Choroid plexus epithelial cell (primary cell): Measurements from ENCODE around the gene MYBPHL.

Source experiments
- DNase-seq: peaks from one replicate; pipeline ENCODE4 v3.0.0-alpha.2; 2010; ENCODE audit warnings: low read depth
- H3K4me3 ChIP-seq: 2 replicates; pipeline ENCODE4 v1.5.1; 2011; ENCODE audit warnings: low read depth, mild to moderate bottlenecking, control low read depth, low read length, moderate library complexity
- TF ChIP-seq, protein P1 (sequence below): conservative IDR thresholded peaks from 2 replicates; pipeline ENCODE4 v1.5.1; 2011; ENCODE audit warnings: low read depth, mild to moderate bottlenecking, control low read depth, inconsistent platforms, low read length, moderate library complexity

MYBPHL gene

DNA sequence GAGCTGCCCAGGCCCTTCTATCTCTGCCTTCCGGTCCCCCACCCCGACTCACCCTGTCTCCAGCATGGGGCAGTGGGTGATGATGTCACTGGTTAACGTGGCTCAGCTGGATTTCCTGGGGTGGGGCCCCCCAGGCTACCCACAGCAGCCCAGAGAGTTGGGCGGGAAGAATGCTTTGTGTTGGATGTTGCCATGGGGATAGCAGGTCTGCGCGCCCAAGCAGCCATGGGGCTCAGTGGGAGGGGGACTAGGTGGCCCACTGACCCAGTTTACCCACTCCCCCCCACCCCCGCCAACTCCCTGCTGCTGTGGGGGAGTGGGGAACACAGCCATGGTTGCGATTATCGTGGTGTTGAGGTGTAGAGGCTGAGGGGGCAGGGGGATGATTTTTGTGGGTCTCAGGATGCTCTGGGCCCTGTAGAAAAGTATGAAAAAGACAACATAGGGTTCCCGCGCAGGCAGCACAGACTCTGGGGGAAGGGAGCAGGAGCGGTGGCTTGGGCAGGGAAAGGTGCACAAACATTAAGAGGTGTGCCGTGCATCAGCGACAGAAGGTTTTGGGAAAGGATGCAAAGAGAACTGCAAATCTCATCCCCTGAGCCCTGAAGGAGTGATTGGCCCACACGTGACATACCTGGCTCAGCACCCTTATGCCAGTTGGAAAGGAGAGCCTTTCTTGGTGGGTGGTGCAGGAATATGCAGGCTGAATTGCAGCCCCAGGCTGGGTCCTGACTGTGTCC lies 49.0 kb downstream of the MYBPHL start:
- DNase-seq, result no peak
- H3K4me3 ChIP-seq, result no peak overlapping the region
- TF ChIP-seq, protein P1, sequence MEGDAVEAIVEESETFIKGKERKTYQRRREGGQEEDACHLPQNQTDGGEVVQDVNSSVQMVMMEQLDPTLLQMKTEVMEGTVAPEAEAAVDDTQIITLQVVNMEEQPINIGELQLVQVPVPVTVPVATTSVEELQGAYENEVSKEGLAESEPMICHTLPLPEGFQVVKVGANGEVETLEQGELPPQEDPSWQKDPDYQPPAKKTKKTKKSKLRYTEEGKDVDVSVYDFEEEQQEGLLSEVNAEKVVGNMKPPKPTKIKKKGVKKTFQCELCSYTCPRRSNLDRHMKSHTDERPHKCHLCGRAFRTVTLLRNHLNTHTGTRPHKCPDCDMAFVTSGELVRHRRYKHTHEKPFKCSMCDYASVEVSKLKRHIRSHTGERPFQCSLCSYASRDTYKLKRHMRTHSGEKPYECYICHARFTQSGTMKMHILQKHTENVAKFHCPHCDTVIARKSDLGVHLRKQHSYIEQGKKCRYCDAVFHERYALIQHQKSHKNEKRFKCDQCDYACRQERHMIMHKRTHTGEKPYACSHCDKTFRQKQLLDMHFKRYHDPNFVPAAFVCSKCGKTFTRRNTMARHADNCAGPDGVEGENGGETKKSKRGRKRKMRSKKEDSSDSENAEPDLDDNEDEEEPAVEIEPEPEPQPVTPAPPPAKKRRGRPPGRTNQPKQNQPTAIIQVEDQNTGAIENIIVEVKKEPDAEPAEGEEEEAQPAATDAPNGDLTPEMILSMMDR, result no peak

DNA sequence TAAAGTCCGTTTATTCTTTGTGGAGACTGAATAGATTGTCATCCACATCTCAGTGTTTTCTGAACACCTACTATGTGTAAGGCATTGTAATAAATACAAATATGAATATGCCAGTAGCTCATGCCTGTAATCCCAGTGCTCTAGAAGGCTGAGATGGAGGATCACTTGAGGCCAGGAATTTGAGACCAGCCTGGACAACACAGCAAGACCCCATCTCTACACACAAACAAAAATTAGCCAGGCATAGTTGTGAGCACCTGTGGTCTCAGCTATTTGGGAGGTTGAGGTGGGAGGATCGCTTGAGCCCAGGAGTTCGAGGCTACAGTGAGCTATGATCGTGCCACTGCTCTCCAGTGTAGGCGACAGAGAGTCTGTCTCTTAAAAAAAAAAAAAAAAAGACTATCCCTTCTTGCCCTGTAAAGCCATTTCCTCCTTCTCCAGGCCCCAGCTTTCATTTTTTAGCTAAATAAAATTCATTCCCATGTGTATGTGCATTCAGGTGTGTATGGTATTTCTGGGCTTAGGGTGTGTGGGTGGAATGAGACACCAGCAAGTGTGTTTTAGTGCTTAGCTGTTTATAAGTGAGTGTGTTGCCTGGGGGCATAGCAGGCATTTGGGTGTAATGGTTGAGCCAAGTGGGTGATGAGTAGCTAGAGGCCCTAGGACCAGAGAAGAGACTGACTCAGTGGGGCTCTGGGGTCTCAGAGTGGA lies 49.7 kb downstream of the MYBPHL start:
- TF ChIP-seq, protein P1, result no peak
- DNase-seq, result no peak
- H3K4me3 ChIP-seq, result no peak overlapping the region

DNA sequence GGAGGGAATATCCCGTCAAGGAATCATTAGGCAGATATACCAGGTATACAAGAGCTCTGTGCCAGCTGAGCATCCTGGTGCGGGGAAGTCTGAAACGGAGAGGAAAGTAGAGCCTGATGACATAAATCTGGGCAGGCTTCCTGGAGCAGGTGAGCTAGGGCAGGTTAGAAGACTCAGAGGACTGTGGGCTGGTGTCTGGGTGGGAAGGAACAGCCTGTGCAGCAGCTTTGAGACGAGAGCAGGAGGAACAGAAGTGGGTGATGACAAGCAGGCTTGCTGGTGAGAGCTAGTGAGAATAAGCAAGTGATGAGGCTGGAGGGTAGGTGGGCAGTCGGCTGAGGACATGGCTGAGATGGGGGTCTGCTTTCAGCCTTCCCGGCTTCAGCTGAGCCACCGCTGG lies 50.7 kb downstream of the MYBPHL start:
- TF ChIP-seq, protein P1, result no peak
- no peak overlapping the region for H3K4me3 ChIP-seq
- no peak for DNase-seq

DNA sequence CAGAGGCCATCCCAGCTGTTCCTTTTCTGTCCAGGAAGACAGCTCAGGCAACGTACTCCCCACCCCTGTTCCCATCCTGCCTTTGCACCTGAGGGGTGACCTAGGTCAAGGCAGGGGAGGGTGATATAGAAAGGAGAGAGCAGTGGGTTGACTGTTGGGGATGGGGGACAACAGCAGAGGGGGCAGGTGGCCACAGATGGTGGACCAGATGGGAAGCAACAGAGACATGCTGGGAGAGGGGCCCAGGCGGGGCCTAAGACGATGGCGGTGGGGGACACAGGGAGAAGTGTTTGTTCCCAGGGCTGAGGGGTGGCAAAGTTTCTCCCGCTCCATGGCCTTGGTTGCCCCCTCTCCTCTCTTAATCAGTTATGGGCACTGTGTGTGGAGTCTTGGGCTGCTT lies 51.1 kb downstream of the MYBPHL start:
- DNase-seq, result no peak
- no peak overlapping the region for H3K4me3 ChIP-seq
- TF ChIP-seq, protein P1, result no peak

DNA sequence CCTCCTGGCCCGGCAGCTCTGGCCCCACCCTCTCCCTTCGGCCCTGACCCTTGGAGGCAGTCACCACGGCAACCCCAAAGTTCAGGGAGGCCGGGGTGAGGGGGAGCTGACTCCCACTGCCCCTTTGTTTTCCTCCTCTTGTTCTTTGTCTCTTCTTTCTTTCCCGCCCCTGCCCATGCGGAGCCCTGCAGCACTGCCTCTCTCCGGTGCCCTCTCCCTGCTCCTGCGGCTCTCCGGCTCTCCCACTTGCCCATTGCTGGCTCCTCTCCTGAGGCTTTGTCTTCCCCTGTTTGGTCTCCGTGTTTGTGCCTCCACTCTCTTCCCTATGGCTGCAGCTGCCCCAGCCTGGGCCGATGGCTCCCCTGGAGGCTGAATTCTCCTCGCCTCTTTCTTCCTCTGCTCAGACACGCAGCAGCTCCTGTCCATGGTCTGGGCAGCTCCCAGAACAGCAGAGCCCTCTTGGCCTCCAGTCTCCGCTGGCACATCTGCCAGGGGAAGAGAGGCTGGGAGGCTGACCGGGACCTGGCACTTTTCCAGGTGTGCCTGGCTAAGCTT lies 51.6 kb downstream of the MYBPHL start:
- DNase-seq, result no peak
- H3K4me3 ChIP-seq, result no peak overlapping the region
- TF ChIP-seq, protein P1, result peak; percentile 47

DNA sequence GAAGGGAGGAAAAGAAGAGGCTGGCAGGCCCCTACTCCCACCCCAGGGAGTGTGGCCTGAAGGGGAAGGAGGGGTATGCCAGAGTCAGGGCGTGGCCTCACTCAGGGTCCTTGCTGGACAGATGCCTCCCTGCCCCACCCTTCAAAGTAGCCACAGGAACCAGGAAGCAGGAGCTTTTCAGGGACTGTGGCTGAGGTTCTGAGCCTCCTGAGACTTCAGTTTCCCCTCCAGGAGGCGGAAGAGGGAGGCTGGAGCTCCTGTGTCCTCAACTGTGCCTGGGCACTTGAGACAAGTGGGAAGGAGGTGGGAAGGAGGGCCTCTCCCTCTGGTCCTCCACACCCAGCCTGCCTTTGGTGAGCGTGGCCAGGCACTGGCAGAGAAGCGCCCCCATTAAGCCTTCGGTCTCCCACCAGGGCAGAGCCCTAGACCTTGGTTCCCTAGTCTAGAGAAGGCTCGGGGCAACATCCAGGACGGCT lies 52.2 kb downstream of the MYBPHL start:
- H3K4me3 ChIP-seq, result no peak overlapping the region
- TF ChIP-seq, protein P1, result no peak
- DNase-seq, result no peak
